PC-3 (cell line): ENCODE measurements around the gene PLPP3. TPM values are rescaled to one million over a fixed set of nuclear protein-coding genes. Genes with fewer than 3 reads are reported as not detected.

Source experiments
- ATAC-seq: fragments of 200-7000 bp; cut with Tn5 transposase; 2 replicates; pipeline ENCODE4 v1.9.1; 2020; ENCODE audit warnings: mild to moderate bottlenecking, moderate library complexity
- BruUV-seq: library from RNA; stranded (reverse); fragments of 400-500 nt; replicated peaks from 2 replicates; lab custom pipeline; 2021; lab: Mats Ljungman, UMichigan
- CTCF ChIA-PET: fragments of 300-600 bp; sonication (Branson Sonifier 250); formaldehyde crosslinking; loops from one replicate; lab custom pipeline; 2022; ENCODE audit warnings: antibody characterized with exemption; lab: Charles Lee
- POLR2A ChIA-PET: fragments of 300-600 bp; sonication (Branson Sonifier 250); formaldehyde crosslinking; loops from one replicate; lab custom pipeline; 2022; ENCODE audit warnings: antibody characterized with exemption; ENCODE audit not compliant: unreplicated experiment; lab: Charles Lee
- DNase-seq: peaks from one replicate; pipeline ENCODE4 v3.0.0-alpha.2; 2015
- H2AFZ ChIP-seq: fragments of 300-600 bp; sonication (generic); 2 replicates; pipeline ENCODE4 v1.6.0; 2016; ENCODE audit warnings: antibody characterized with exemption, low read length
- H3F3A ChIP-seq: fragments of 300-600 bp; sonication (generic); one replicate; pipeline ENCODE4 v1.6.0; 2017; ENCODE audit warnings: antibody characterized with exemption, low read length, control low read depth, mild to moderate bottlenecking; ENCODE audit not compliant: unreplicated experiment
- H3K27ac ChIP-seq: fragments of 300-600 bp; sonication (generic); 2 replicates; pipeline ENCODE4 v1.5.1; 2016; ENCODE audit warnings: mild to moderate bottlenecking, low read length
- H3K27me3 ChIP-seq: fragments of 300-600 bp; sonication (generic); 2 replicates; pipeline ENCODE4 v1.6.1; 2016; ENCODE audit warnings: low read length, mixed read lengths
- H3K36me3 ChIP-seq: fragments of 300-600 bp; sonication (generic); 2 replicates; pipeline ENCODE4 v1.6.1; 2016; ENCODE audit warnings: low read depth, mixed run types, low read length, mixed read lengths
- H3K4me1 ChIP-seq: fragments of 300-600 bp; sonication (generic); 2 replicates; pipeline ENCODE4 v1.5.1; 2016; ENCODE audit warnings: low read length; ENCODE audit not compliant: insufficient read depth
- H3K4me2 ChIP-seq: fragments of 300-600 bp; sonication (generic); 2 replicates; pipeline ENCODE4 v1.6.0; 2016; ENCODE audit warnings: low read length
- H3K4me3 ChIP-seq: fragments of 300-600 bp; sonication (generic); 2 replicates; pipeline ENCODE4 v1.5.1; 2016; ENCODE audit warnings: mild to moderate bottlenecking, low read length, mixed read lengths
- H3K79me2 ChIP-seq: fragments of 300-600 bp; sonication (generic); 2 replicates; pipeline ENCODE4 v1.6.1; 2017; ENCODE audit warnings: low read length, mixed read lengths
- H3K9ac ChIP-seq: fragments of 300-600 bp; sonication (generic); 2 replicates; pipeline ENCODE4 v1.6.0; 2016; ENCODE audit warnings: mild to moderate bottlenecking, low read length
- H3K9me2 ChIP-seq: fragments of 300-600 bp; sonication (generic); replicated peaks from 2 replicates; pipeline ENCODE4 v1.6.1; 2016; ENCODE audit warnings: mixed run types, low read length, mixed read lengths
- H3K9me3 ChIP-seq: fragments of 300-600 bp; sonication (generic); 2 replicates; pipeline ENCODE4 v1.6.1; 2016; ENCODE audit warnings: low read length, mixed read lengths
- H4K20me1 ChIP-seq: fragments of 300-600 bp; sonication (generic); 2 replicates; pipeline ENCODE4 v1.6.1; 2016; ENCODE audit warnings: low read length, mixed read lengths
- CTCF ChIP-seq: fragments of 300-600 bp; sonication (generic); conservative IDR thresholded peaks from 2 replicates; pipeline ENCODE4 v1.5.1; 2017; ENCODE audit warnings: antibody characterized with exemption, low read depth, mild to moderate bottlenecking, low read length
- EZH2 ChIP-seq: fragments of 300-600 bp; sonication (generic); IDR thresholded peaks from one replicate; pipeline ENCODE4 v1.6.1; 2017; ENCODE audit warnings: antibody characterized with exemption, mild to moderate bottlenecking, low read length; ENCODE audit not compliant: unreplicated experiment
- EZH2phosphoT487 ChIP-seq: fragments of 300-600 bp; sonication (generic); IDR thresholded peaks from 2 replicates; pipeline ENCODE4 v1.6.1; 2018; ENCODE audit warnings: mild to moderate bottlenecking, antibody characterized with exemption, low read length, borderline replicate concordance
- intact Hi-C: fragments of 100-400 bp; cut with micrococcal nuclease; formaldehyde crosslinking; loops from 2 replicates; pipeline ENCODE4 v1.9.0; 2023
- total RNA-seq: library from RNA; depleted of rRNA; stranded (reverse); fragments of >200 nt; gene quantifications from 2 replicates; pipeline ENCODE4 v1.2.3, GENCODE V29; 2014

The PLPP3 gene
- total RNA-seq, 1 experiment from 2014 or later: 41.0 TPM

GRCh38 chr1:56576880-56577405, 2.4 kb downstream of the PLPP3 start:
- H3K4me3 ChIP-seq: peak overlapping the region; percentile 94
- H3K79me2 ChIP-seq: peaks cover 73% of the 10 kb centered on the region
- no peaks in the 10 kb centered on the region for H3F3A ChIP-seq
- CTCF ChIA-PET: interaction anchor here (0.6 to 1.1 kb wide), 2 partner anchors 30 to 1070 kb away, joined by 4 to 6 read pairs; no protein-coding TSS in a partner anchor
- no peaks in the 10 kb centered on the region for H3K9me2 ChIP-seq
- peaks cover 46% of the 10 kb centered on the region for H3K4me1 ChIP-seq
- no peaks in the 10 kb centered on the region for H3K36me3 ChIP-seq
- peak; percentile 58 for DNase-seq
- ATAC-seq: peak; percentile 21
- BruUV-seq: no TSS peak
- POLR2A ChIA-PET: interaction anchor here (0.6 kb wide), 1 partner anchor 162 kb away, joined by 8 read pairs; no protein-coding TSS in a partner anchor
- no peak overlapping the region for H2AFZ ChIP-seq
- TF ChIP-seq EZH2phosphoT487: no peak
- no peak for TF ChIP-seq EZH2
- TF ChIP-seq CTCF: peak; percentile 69
- H3K9me3 ChIP-seq: no peaks in the 10 kb centered on the region
- H3K27me3 ChIP-seq: no peaks in the 10 kb centered on the region
- H3K9ac ChIP-seq: peak overlapping the region; percentile 73
- peak overlapping the region; percentile 91 for H3K4me2 ChIP-seq
- peaks cover 40% of the 10 kb centered on the region for H4K20me1 ChIP-seq
- intact Hi-C loops: loop anchor here (5.0 to 10.0 kb wide), 7 partner anchors 105 to 1102 kb away; no protein-coding TSS in a partner anchor
- H3K27ac ChIP-seq: no peak overlapping the region

GRCh38 chr1:56575865-56576264, 3.5 kb downstream of the PLPP3 start:
- H3K36me3 ChIP-seq: no peaks in the 10 kb centered on the region
- ATAC-seq (no peak), DNase-seq (peak; percentile 28)
- no peaks in the 10 kb centered on the region for H3K9me3 ChIP-seq
- no peaks in the 10 kb centered on the region for H3K27me3 ChIP-seq
- peaks cover 40% of the 10 kb centered on the region for H4K20me1 ChIP-seq
- peaks cover 83% of the 10 kb centered on the region for H3K79me2 ChIP-seq
- CTCF ChIA-PET: no interaction called here
- TF ChIP-seq EZH2 (no peak), CTCF (no peak), EZH2phosphoT487 (no peak)
- intact Hi-C loops: loop anchor here (2.0 to 10.0 kb wide), 8 partner anchors 47 to 1101 kb away; no protein-coding TSS in a partner anchor
- POLR2A ChIA-PET: no interaction called here
- no peak overlapping the region for H2AFZ ChIP-seq
- peak overlapping the region; percentile 94 for H3K4me3 ChIP-seq
- H3K4me1 ChIP-seq: peaks cover 56% of the 10 kb centered on the region
- H3K9me2 ChIP-seq: no peaks in the 10 kb centered on the region
- H3K9ac ChIP-seq: no peak overlapping the region; the same call in 1 of the 2 replicates
- BruUV-seq: no TSS peak
- H3F3A ChIP-seq: no peaks in the 10 kb centered on the region
- no peak overlapping the region for H3K27ac ChIP-seq
- H3K4me2 ChIP-seq: peak overlapping the region; percentile 91

GRCh38 chr1:56574794-56575193, 4.6 kb downstream of the PLPP3 start:
- DNase-seq (no peak), ATAC-seq (no peak)
- POLR2A ChIA-PET: no interaction called here
- H3K4me3 ChIP-seq: no peak overlapping the region
- no peak for TF ChIP-seq CTCF
- no peak for TF ChIP-seq EZH2phosphoT487
- TF ChIP-seq EZH2: no peak
- no peaks in the 10 kb centered on the region for H3K27me3 ChIP-seq
- peaks cover 40% of the 10 kb centered on the region for H4K20me1 ChIP-seq
- H3K9me2 ChIP-seq: no peaks in the 10 kb centered on the region
- peaks cover 8% of the 10 kb centered on the region for H3F3A ChIP-seq
- H3K79me2 ChIP-seq: peaks cover 92% of the 10 kb centered on the region
- H3K4me2 ChIP-seq: peak overlapping the region; percentile 91
- CTCF ChIA-PET: interaction anchor here (0.6 kb wide), 1 partner anchor 706 kb away, joined by 4 read pairs; no protein-coding TSS in a partner anchor
- H3K9me3 ChIP-seq: no peaks in the 10 kb centered on the region
- H2AFZ ChIP-seq: no peak overlapping the region
- H3K4me1 ChIP-seq: peaks cover 62% of the 10 kb centered on the region
- BruUV-seq: no TSS peak
- H3K27ac ChIP-seq: no peak overlapping the region
- no peak overlapping the region for H3K9ac ChIP-seq
- intact Hi-C loops: loop anchor here (2.0 to 10.0 kb wide), 8 partner anchors 46 to 1100 kb away; no protein-coding TSS in a partner anchor
- no peaks in the 10 kb centered on the region for H3K36me3 ChIP-seq
